Effector CD8-positive, alpha-beta T cell (primary cell): Measurements from ENCODE around the gene DPF3.

Experiments
- DNase-seq: peaks from one replicate; lab custom pipeline; 2025; lab: John Stamatoyannopoulos, UW

The DPF3 gene

GRCh38 chr14:72680853-72681640, 212.9 kb downstream of the DPF3 start:
- DNase-seq: no peak

DNA sequence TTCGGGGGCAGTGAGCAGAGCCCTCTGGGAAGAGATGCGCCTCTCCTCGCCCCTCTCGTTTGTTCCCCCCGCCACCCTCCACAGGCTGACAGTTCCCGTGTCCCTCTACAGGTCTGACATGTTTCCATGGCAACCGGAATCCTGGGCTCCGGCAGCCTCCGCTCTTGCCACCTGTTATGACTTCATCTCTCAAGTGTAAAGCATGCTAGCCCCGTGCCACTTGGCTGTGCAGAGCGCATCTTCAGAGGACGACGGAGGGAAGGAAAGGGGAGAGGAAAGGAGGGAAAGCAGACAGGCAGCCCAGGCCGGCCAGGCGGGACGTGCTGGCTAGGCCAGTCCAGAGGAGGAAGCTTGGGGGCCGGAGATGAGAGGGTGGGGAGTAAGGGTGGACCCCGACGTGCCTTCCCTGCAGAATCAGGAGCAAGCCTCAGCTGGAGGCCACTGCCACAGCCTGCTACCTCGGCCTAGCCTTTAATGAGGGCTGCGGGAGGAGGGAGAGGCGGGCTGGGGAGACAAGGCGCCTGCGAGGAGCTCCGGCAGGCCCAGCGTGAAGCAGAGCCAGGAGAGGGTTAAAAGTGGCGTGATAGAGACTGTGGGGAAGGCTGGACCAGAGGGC, 214.3 kb downstream of the DPF3 start:
- DNase-seq: no peak

DNA sequence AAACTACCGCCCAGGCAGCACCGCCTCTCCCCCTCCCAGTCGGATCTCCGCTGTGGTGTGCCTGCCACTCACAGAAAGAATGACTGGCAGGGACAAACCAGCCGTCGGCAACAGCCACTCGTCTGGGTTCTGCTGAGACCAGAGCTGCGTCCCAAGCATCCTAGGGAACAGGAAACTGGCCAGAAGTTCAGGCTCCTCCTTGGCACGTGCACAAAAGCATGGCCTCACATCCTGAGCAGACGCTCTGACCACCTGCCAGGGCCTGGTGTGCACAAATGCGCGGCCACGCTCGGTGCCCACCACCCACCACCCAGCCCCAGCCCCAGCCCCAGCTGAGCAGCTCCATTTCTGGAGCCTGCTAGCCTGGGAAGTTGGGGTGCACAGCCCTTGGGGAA, 214.8 kb downstream of the DPF3 start:
- no peak for DNase-seq

- DNase-seq: no peak
Observed at GRCh38 chr14:72678356-72678755, 215.5 kb downstream of the DPF3 start.

- DNase-seq: no peak
Observed at GRCh38 chr14:72677664-72678063, 216.2 kb downstream of the DPF3 start.

- no peak for DNase-seq
Observed at GRCh38 chr14:72675126-72675525, 218.8 kb downstream of the DPF3 start.

- no peak for DNase-seq
Observed at GRCh38 chr14:72673179-72673578, 220.7 kb downstream of the DPF3 start.

- no peak for DNase-seq
Observed at GRCh38 chr14:72666610-72667009, 227.3 kb downstream of the DPF3 start.

DNA sequence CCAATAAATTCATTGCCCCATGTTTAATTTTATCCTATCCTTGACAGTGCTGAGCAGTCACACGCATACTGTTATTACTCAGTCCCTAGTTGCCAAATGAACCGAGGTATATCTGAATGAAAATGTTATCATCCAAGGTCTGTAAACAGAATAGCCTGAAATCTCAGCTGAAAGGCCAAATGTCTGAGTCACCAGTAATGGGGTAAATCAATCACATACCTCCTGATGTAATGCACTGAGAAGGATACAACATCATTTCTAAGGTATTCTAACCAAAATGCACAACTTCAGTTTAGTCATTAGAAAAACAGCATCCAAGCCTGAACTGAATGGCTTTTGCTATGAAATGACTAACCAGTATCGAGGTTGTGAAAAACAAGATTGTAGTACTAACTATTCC, 228.6 kb downstream of the DPF3 start:
- no peak for DNase-seq

DNA sequence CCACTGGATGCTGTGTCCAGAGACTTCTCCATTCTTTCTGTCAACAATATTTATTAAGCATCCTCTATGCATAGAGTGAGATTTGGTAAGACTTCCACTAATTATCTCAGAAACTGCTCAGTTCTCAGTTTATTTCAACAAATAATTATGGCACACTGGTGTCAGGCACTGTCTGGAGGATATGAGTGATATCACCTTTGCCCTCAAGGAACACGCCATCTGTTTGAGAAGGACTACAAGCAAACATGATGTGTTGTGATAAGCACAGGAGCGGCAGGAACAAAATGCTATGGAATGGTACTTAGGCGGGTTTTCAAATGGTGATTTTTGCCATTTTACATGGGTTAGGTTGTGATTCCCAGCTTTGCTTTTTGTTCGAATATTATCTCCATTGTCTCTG, 229.2 kb downstream of the DPF3 start:
- DNase-seq: no peak

- no peak for DNase-seq
Observed at GRCh38 chr14:72663956-72664650, 229.8 kb downstream of the DPF3 start.

DNA sequence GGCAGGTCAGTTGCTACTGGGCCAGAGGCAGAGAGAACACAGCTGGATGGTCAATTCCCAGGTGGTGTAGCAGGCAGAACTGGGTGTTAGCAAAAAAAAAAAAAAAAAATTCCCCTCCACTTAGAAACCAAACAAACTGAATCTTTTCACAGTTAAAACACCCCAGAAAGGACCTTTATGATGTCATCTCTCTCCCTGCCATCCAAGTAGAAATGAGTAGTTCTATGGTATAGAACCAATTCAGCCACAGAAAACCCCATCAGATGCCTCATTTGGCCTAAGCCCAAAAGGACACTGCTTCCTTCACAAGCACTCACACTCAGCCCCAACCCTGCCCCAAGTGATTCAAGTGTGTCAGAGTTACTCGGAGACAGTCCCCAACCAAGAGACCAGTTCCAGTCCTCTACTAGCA, 230.8 kb downstream of the DPF3 start:
- no peak for DNase-seq

- no peak for DNase-seq
Observed at GRCh38 chr14:72662214-72662613, 231.7 kb downstream of the DPF3 start.

- DNase-seq: no peak
Observed at GRCh38 chr14:72657214-72657921, 236.5 kb downstream of the DPF3 start.

GRCh38 chr14:72653026-72653425, 240.9 kb downstream of the DPF3 start:
- no peak for DNase-seq

GRCh38 chr14:72652179-72652578, 241.7 kb downstream of the DPF3 start:
- DNase-seq: no peak

DNA sequence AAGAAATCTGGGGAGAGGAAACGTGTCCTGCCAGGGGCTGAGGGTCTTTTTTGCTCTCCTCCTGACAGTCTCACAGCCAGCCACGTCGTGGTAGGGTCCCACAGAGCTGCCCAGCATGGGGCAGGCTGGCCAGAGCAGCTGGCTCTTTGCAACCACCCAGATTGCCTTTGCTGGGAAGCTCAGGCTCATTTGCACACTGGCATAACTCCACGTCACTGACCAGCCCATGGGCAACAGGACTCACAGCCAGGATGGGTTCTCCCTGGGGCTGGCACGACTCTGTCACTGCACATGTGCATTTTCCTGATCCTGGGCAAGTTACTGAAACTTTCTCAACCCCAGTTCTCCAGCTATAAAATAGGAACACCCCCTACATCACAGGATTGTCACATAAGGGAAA, 242.2 kb downstream of the DPF3 start:
- no peak for DNase-seq

- DNase-seq: no peak
Observed at GRCh38 chr14:72651081-72651480, 242.8 kb downstream of the DPF3 start.

DNA sequence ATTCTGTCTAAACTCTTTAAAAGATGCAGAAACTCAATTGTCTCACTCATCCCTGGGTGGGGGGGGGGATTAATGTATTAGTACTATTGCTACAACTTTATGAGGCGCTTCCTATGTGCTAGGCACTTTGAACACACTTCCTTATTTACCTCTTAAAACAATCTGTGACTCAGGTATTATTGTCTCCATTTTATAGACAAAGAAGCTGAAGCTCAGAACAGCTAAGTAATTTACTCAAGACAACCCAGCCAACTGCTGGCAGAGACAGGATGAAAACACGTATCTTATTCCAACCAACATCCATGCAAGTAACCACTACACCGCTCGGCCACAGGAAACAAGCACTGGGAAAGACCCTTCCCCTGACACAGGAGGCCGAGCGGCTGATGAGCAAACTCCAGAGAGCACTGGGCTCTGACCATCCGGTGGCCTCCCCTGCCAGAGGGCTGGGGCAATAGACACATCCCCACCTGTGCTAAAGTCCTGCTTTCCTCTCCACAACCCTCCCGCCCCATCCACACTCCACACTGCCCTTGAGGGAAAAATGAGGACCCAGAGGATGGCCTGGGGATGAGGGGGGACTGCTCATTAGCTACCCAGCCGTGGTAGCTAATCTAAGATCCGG, 244.2 kb downstream of the DPF3 start:
- no peak for DNase-seq

GRCh38 chr14:72647782-72648181, 246.1 kb downstream of the DPF3 start:
- no peak for DNase-seq

- no peak for DNase-seq
Observed at GRCh38 chr14:72646861-72647528, 246.9 kb downstream of the DPF3 start.
